ENCODE results near the gene GSK3B.

GSK3B gene

DNA sequence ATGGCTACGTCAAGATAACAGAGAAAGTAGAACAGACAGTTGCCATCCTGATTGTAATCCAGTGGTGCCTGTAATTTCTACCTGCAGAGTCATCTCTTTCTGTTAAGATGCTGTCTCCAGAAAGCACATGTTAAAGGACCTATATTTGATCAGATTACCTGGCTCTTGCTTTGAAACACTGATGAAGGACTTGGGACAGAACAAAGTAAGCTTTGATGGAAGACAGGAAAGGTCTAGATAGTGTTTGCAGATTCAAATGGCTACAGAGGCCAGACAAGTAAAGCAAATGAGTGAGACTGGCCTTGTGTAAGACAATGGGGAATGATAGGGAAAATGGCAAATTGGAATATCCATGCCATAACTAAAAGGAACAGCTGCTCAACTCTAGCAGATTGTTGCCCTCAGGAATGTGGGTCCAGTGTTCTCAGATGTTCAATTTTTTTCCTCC lies 1.8 kb upstream of the GSK3B start:
- no peak for DNase-seq (ENCODE audit: low spot score)

DNA sequence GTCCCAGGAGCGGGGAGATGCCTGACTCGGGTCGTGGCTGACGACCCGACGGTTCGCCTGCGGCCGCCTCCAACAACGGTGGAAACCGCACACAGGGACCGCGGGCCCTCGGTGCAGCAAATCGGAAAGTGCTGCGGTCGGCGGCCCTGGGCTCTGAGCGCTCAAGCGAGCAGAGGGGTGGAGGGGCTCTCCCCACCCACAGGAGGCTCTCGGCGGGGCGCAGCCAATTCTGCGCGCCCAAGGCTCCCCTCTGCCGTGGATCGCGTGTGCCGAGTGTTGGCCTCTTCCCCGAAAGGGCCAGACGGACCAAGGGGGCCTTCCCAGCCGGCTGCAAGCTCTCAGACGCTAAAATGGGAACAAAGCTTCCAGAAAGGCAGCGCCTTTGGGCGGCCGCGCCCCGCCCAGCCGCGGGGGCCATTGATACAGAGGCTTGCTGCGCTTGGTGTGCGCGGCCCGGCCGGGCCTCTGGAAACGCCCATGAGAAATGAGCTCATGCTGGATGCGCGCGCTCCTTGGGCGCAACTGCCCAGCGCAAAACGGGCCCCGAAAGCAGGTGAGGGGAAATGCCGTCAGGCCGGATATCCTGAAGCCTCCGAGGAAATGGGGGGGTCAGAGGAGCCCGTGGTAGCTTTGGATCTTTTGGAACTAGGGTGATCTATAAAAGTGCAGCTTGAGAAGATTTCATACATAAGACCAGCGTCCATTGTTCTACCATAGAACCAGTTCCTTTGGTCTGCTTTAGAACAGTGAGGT lies 1.2 kb upstream of the GSK3B start:
- DNase-seq (ENCODE audit: low spot score), result peak; percentile 86

- peak; percentile 94 for DNase-seq (ENCODE audit: low spot score)
These were observed 554 bp upstream of the GSK3B start for GRCh38 chr3:120094776-120095225.

DNA sequence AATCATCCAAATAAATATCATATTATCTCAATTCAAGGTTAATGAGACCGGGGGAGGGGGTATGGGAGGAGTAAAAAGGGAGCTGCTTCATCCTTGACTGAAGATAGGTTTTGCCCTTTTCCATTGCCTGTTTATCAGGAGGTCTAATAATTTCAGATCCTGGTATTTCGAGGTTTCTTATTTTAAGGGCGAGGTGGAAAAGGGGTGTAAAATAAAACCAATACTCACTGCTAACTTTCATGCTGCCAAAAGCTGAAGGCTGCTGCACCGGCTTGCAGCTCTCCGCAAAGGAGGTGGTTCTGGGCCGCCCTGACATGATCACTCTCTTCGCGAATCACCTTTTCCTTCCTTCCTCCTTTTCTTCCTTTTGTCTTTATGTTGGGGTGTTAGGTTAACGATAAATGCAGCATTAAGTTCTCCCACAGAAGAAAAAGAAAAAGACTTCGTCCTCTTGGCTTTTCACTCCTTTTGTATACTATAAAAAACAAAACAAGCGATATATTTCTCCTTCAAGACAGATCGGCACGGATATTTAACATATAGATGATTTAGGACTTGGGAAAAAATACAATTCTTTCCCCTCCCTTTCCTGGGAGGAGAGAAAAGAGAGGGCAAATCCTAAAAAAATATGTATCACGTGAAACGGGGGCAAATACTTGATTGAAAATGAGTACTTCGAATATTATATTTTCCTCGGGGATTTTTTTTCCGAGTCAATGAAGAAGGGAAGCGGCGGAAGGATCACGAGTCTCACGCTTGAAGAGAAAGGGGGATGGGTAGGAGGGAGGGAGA lies 932 bp downstream of the GSK3B start:
- DNase-seq (ENCODE audit: low spot score), result no peak

DNA sequence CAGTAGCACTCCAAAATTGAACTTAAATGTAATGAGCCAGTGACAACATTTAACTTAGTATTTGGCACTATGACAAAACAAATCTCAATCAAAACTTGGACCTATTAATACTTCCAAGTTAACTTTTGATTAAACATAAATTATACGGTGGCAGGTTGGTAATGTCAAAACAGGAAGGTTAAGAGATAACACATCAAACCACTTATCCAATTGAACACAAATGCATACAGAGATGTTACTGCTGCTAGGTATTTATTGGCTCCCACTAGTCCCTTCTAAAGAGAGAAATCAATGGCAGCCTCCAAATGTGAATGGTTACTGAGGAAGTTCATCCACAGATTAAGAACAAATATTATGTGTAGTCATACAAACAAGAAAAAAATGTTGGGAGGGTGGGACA lies 1.8 kb downstream of the GSK3B start:
- no peak for DNase-seq (ENCODE audit: low spot score)

DNA sequence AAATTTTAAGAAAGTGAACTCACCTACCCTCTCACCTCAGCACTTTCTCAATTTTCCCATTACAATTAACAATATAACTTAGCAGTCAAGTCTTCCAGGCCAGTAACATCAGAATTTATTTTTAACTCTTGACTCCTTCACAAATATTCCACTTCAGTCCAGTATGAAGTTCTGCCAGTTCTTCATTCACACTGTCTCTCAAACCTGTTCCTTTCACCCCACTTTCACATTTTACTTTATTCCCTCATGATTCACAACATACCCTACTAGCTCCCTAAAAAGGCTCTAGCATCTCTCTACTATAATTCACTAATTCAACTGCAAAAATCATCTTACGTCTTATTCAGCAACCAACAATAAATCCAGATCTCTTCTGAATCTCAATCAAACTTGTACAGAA lies 3.8 kb downstream of the GSK3B start:
- no peak for DNase-seq (ENCODE audit: low spot score)

GRCh38 chr3:120089089-120089488 lies 5.2 kb downstream of the GSK3B start:
- DNase-seq (ENCODE audit: low spot score), result no peak

DNA sequence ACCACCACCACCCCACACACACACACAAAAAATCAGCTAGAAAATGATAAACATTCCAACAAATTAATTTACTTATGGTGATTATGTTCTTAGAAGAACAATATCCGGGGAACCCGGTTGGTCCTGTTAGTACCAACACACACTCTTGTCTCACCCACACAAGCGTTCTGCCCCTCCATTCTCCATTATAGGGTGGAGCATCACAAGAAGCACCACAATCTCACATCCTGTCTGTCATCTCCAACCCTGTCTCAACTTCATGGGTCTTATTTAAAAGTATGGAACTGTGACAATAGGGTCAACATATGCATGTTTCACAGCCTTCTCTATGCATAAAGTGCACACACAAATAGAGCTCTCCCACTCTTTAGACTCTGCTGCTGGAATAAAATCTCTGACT lies 5.6 kb downstream of the GSK3B start:
- DNase-seq (ENCODE audit: low spot score), result no peak

DNA sequence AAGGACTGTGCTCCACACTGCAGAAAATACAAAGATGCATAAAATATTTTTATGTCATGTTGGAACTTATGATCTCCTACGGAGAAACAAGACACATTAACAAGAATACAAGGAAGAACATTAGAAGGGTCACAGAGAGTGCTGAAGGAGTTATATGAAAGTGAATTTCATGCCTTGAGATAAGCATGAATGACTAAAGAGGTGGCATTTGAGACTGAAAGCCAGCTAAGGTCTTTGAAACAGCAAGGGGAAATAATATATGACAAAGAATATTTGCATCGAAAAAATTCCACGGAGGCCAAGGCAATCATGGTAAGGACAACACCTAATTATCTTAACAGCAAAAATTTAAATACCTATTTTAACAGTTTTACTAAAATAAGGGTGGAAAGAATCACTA lies 12.5 kb downstream of the GSK3B start:
- no peak for DNase-seq (ENCODE audit: low spot score)

DNA sequence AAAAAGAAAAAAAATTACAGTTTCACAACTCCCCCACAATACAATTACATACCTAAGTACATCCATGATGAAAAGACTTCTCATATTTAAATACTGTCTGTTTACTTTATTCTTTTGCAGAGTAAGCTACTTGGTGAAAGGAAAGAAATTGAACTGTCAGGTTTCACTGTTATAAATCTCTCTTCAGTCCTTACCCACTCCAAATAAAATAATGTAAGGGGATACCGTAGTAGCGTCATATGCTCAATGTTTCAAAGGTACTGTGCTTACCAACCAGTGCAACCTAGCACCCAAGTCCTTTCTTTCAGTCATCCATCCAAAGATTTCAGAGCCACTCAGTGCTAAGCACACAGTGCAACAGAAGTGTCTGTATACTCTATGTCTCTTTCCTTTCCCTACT lies 13.4 kb downstream of the GSK3B start:
- DNase-seq (ENCODE audit: low spot score), result no peak

DNA sequence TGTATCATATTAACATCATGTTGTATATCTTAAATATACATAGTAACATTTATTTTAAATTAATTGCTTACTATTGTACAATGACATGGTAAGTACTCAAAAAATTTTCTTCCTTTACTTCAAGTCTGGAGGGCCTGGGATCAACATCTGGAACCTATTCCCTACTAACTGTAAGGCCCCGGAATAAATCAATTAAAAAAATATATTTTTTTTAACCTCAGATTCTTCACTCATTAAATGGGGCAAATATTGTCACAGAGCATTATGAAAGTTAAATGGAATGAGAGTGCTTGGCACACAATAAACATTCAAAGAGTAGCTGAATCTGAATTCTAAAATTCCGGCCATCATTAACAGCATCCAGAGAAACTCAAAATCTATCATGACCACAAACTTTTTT lies 16.5 kb downstream of the GSK3B start:
- DNase-seq (ENCODE audit: low spot score), result peak; percentile 43

GRCh38 chr3:120072867-120073525 lies 21.3 kb downstream of the GSK3B start:
- no peak for DNase-seq (ENCODE audit: low spot score)

DNA sequence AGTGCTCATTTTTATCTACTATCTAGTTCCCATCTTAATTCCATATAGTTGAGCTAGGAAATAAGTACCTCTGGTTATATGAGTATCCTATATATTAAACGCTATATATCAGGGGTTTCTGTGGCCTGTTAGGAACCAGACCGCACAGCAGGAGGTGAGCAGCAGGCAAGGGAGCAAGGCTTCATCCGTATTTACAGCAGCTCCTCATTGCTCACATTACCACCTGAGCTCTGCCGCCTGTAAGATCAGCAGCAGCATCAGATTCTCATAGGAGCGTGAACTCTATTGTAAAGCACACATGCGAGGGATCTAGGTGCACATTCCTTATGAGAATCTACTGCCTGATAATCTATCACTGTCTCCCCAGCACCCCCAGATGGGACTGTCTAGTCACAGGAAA lies 23.0 kb downstream of the GSK3B start:
- DNase-seq (ENCODE audit: low spot score), result no peak

DNA sequence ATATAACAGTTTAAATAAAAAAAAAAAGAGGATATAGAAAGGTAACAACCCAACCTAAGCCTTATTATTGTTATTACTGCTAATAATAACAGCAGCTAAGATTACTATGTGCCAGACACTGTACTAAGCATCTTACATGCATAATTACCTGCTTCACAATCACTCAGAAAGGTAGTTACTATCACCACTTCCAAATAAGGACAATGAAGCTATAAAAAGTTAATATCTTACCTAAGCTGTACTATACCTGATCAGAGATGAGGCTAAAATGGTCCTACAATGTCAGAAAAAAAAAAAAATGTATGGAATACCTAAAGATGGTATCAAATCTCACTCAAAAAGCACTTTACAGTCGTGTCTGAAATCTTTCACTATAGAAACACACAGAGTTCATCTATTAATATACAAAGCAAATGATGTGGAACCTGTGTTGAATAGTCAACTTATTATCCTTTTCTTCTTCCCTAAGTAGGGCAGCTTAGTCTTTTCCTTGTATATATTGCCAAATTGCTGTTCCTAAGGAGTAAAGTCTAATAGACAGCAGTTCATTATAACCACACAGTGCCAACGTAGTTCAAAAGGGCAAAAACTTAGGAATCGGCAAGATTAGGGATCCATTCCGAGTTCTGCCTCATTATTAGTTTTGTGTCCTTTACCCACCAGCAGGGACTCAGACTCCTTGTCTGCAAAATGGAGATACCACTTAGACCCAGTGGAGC lies 23.8 kb downstream of the GSK3B start:
- DNase-seq (ENCODE audit: low spot score), result no peak

DNA sequence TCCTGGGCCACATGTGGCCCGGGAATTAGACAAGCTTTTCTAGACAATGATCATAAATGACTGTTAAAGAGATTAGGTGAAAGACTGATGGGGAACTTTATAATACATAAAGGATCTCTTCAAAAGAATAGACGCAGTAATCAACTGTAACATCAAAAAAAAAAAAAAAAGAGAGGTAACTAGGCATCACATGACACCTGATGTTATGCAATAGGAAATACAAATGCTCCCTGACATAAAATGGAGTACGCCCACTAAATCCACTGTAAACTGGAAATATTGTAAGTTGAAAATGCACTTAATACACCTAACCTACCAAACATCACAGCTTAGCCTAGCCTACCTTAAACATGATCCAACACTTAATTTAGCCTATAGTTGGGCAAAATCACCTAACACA lies 27.2 kb downstream of the GSK3B start:
- no peak for DNase-seq (ENCODE audit: low spot score)

GRCh38 chr3:120066634-120067033 lies 27.6 kb downstream of the GSK3B start:
- DNase-seq (ENCODE audit: low spot score), result no peak

DNA sequence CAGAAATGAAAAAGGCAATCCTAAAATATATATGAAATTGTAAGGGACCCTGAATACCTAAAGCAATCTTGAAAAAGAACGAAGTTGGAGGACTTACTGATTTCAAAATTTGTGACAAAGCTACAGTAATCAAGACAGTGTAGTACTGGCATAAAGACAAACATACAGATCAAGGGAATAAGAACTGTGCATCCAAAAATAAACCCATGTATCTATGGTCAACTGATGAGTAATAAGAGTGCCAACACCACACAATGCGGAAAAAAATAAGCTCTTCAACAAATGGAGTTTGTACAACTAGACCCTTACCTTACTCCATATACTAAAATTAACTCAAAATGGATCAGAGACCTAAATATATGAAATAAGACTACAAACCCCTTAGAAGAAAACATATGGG lies 29.6 kb downstream of the GSK3B start:
- no peak for DNase-seq (ENCODE audit: low spot score)

GRCh38 chr3:120062474-120062873 lies 31.8 kb downstream of the GSK3B start:
- no peak for DNase-seq (ENCODE audit: low spot score)

DNA sequence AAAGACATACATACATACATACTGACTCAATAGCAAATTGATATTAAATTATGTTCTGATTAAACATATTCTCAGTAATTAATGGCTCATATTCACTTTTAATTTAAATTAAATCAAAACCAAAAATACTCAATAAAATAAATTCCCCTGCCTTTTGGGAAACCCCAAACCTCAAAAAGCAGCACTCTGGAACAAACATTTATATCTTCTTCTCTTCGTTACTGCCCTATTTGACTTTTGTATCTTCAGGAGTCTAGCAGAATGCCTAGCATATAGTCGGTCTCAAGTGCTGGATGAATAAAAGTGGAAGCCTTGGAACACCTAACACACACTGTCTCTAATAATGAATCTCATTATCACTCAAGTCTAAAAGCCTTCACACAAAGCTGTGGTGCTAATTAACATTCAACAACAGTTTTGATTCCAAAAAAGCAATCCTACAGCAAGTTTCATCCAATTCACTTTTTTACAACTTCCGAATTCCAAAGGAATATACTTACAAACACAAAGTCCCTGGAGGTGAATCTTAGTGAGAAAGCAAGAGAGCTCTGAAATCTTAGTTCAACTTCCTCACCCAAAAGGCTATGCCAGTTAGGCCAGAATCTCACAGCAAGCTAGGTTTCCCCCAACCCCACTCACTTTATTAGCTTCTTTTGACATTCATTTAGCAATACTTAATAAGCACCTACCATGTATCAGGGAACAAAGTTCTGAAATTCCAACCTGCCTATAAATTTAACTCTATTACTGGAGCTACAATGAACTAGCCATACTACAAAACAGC lies 35.0 kb downstream of the GSK3B start:
- no peak for DNase-seq (ENCODE audit: low spot score)

- no peak for DNase-seq (ENCODE audit: low spot score)
These were observed 36.6 kb downstream of the GSK3B start for GRCh38 chr3:120057626-120058025.

GRCh38 chr3:120057029-120057428 lies 37.2 kb downstream of the GSK3B start:
- no peak for DNase-seq (ENCODE audit: low spot score)

All from AG20443 (cell line).